GM13976 (cell line): Measurements from ENCODE around the gene IFT20.

Source experiments
- DNase-seq: peaks from one replicate; pipeline ENCODE4 v3.0.0; 2012; ENCODE audit warnings: low spot score
- CTCF ChIP-seq: IDR thresholded peaks from 2 replicates; pipeline ENCODE4 v1.5.1; 2012; ENCODE audit warnings: borderline replicate concordance, mild to moderate bottlenecking; ENCODE audit not compliant: insufficient read depth; ENCODE audit errors: extremely low read depth, missing control alignments, control extremely low read depth
- in situ Hi-C: fragments of 300-500 bp; cut with MboI; formaldehyde crosslinking; loops from one replicate; pipeline ENCODE4 v1.12.0; 2022; ENCODE audit warnings: low sequenced_read_pairs, mixed read lengths, inconsistent platforms; ENCODE audit not compliant: unreplicated experiment

The IFT20 gene

GRCh38 chr17:28368915-28369683 lies 33.8 kb upstream of the IFT20 start:
- in situ Hi-C loops: no loop called here
- no peak for TF ChIP-seq CTCF
- DNase-seq: no peak

DNA sequence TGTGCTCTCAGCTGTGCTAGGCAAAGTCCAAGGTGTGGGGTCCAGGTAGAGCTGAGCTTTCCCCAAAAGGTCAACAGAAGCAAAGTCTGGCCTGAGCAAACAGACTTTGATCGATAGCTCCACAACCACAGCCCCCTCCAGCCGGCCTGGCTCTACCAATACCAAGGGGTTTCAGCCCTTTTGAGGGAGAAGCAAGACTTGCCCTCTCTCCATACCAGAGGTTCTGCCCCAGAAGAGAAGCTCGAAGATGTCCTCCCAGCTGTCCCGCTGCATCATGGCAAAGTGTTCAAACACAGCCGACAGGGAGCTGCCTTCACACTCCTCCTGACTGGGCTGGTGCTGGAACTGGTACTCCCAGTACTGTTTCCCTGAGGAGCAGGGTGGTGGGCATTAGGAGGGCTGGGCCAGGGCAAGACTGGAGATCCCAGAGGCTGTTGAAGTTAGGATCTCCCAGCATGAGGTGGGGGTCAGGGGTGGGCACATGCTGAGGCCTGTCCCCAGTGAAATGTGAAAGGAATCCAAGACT lies 33.1 kb upstream of the IFT20 start:
- no peak for DNase-seq
- TF ChIP-seq CTCF: no peak
- in situ Hi-C loops: no loop called here

- no peak for DNase-seq
- no peak for TF ChIP-seq CTCF
These were observed 32.5 kb upstream of the IFT20 start for GRCh38 chr17:28367641-28368305.

GRCh38 chr17:28366605-28367004 lies 31.3 kb upstream of the IFT20 start:
- TF ChIP-seq CTCF: no peak
- no peak for DNase-seq
- in situ Hi-C loops: no loop called here

More at GRCh38 chr17:28367641-28368305, 32.5 kb upstream of the IFT20 start:
- in situ Hi-C loops: no loop called here

GRCh38 chr17:28365487-28365886 lies 30.2 kb upstream of the IFT20 start:
- in situ Hi-C loops: no loop called here
- DNase-seq: no peak
- TF ChIP-seq CTCF: no peak

DNA sequence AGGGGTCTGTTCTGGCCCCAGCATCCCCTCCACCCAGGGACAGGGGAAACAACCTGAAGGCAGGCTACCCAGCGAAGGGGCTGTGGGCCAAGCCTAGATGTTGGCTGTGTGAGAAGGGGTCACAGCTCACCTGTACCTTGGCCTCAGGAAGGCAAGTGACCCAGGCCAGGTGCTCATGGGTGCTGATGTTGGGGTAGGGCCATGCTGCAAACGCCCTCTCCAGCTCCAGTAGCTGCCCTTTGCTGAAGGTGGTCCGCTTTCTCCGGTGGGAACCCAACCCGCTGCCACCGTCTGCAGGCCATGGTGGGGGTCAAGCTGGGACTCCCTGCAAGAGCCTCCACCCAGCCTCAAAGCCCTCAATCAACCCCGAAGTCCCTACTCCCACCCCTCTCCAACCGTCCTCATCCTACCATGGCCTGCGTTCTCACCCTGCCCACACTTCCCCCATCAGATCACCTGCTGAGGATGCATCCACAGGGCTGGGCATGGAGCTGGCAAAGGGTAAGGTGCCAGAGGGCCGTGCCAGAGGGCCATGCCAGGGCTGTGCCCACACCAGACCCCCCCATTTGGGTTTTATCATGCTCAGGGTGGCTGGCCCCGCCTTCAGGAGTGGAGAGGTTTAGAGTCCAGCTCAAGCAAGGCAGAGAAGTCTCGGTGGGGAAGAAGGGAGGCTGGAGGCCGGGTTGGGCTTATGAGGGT lies 29.5 kb upstream of the IFT20 start, which contains the start of gene SEBOX:
TSS of gene SEBOX (minus strand) at position 535 of the 699 bp plus-strand sequence. CDS start at position 487, 48 bp downstream.
- in situ Hi-C loops: no loop called here
- TF ChIP-seq CTCF: no peak

More for the DNA sequence above, 29.5 kb upstream of the IFT20 start, which contains the start of gene SEBOX:
- no peak for DNase-seq
